ENCODE measurements around the gene MMP23B.
A peak's percentile ranks its signal among the peaks of the same experiment; 100 is the strongest.
"Not testable (repeated sequence)": the region's sequence is repeated elsewhere in the genome, so short reads cannot be mapped to it uniquely, and the experiment has no call there.

The MMP23B gene

DNA sequence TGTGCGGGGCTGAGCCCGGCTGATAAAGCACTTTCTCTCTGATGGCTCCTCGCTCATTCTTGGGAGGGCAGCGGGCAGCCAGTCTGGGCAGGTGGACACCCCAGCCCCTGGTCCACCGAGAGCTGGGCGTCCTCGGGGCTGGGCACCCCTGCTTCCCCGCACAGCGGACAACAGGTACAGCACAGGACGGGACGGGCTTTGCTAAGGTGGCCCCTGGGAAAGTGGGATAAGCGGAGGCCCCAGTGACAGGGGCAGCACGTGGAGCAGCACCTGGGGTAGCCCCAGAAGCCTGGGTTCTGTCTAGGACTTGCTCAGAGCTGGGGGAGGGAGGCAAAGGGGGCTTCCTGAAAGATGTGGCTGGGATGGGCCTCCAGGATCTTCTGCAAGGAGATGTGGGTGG is 2.6 kb downstream of the MMP23B start:
- DNase-seq, result peak in 1 of 2 experiments; percentile 24

DNA sequence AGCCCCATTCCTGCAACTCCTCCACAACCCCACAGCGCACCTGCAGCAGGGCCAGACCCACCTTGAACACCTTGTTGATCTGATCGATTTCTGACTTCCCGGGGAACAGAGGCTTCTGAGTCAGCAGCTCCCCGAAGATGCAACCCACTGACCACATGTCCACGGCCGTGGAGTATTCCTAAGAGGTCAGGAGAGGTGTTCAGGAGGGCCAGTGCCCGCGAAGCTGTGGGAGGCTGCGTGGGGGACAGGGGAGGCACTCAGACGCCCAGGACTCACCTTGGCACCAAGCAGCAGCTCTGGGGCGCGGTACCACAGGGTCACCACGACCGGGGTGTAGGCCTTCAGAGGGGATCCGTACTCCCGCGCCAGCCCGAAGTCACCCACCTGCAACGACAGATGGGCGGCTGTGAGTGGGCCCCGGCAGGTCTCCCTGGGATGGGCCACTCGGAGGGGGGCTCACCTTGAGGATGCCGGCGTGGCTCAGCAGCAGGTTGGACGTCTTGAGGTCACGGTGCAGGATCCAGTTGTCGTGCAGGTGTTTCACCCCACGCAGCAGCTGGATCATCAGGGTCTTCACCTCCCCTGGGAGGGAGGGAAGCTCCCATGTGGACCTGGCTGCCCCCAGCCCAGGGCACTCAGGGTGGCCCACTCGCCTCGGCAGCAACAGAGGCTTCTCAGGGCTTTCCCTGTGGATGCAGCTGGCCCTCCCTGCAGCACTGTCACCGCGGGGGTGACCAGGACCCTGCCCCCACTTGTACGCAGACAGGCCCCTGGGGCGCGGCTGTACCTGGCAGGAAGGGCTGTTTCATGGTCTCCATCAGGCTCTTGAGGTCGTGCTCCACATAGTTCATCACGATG is 4.9 kb downstream of the MMP23B start:
- DNase-seq, result not testable (repeated sequence)

DNA sequence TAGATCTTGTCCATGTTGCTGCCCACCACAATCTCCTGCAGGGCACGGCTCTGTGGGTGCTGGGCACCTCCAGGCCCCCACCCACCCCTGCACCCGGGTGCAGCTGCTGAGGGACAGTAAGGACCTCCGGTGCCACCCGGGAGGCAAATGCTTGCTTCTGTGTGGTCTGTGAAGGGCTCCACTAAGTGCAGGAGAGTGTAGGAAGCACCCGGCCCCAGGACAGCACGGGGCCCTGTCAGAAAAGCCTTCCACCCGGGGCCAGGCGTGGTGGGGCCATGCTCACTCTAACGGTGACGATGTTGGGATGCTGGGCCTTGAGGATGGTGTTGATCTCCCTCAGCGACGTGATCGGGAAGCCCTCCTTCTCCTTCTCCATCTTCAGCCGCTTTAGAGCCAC is 5.5 kb downstream of the MMP23B start:
- DNase-seq, result not testable (repeated sequence)

DNA sequence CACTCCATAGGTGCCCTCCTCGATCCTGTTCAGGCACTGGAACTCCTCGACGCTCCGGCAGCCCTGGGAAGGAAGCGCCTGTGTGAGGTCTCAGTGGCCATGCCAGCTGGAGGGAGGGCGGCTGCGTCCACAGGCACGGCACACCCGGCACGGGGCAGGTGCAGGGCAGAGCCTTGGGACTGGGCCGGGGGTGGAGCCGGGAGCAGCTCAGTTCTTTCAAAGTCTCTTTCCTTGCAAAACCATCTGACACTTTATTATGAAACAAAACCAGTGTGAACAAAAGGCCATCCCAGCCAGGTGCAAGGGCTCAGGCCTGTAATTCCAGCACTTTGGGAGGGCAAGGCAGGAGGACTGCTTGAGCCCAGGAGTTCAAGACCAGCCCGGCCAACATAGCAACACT is 6.6 kb downstream of the MMP23B start:
- not testable (repeated sequence) for DNase-seq

DNA sequence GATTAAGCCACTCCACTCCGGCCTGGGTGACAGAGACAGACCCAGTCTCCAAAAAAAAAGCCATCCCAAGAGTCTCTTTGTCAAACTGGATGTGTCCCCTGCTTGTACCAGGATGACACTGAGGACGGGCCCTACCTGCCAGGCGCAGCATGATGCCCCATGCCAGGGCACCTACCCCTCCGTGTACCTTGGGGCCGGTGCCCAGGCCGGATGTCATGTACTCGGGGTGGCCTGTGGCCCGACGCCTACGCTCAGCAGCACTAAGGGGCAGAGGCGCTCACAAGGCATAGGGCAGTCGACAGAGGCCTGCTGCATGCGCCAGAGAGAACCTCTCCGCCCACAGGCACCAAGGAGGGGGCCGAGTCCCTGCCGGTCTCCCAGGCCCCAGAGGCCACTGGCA is 7.4 kb downstream of the MMP23B start:
- not testable (repeated sequence) for DNase-seq

DNA sequence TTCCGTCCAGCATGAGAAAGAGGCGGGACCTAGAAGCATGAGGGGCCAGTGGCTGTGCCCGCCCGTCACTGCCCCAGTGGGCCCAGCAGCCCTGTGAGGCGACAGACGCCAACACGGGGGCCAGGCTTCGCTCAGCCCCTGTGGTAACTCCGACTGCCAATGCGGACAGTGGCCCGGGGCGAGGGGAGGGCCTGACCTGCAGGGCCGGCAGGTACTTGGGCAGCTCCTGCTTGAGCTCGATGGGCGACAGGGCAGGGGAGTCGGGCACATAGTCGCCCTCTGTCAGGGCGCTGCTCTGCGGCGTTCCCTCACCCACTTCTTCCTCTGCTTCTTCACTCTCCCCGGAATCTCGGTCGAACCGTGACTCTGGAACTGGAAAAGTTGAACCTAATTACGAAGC is 8.1 kb downstream of the MMP23B start:
- not testable (repeated sequence) for DNase-seq

DNA sequence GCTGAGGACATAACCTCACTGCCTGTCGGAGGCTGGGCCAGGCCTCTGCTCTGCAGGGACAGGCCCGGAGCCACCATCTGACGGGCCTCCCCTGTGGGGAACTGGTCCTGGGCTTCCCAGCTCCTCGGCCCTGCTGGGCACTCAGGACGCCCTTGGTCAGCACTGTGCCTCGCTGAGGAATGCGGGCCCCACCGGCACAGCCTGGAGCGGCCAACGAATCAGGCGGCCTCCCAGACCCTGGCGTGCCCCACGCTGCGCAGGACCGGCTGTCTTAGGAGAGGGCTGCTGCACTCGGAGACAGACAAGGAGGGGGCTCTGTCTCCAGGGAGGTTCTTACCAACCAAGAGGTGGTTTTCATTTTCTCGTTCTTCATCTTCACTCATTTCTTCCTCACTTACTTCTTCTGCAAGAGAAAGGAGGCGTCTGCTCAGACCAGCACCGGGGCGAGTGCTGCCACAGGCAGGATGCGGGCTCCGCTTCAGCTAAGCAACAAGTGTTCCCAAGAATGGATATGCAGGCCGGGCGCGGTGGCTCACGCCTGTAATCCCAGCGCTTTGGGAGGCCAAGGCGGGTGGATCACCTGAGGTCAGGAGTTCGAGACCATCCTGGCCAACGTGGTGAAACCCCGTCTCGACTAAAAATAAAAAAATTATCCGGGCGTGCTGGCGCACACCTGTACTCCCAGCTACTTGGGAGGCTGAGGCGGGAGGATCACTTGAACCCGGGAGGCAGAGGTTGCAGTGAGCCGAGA is 8.9 kb downstream of the MMP23B start:
- DNase-seq, result not testable (repeated sequence)

DNA sequence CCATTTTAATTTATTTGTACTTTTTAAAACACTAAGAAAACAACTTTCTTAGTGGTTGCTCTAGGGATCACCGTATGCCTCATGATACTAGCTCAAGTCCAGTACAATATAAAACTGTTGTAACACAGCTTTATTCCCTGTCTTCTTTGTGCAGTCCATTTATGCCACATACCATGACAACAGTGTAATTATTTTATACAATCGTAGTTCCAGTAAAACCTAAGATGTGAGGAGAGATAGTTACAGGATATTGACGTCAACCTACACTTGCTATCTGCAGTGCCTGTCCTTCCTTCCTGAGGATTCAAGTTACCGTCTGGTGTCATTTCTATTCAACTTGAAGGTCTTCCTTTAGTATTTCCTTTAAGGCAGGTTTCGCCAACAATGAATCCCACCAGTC is 14.4 kb downstream of the MMP23B start:
- DNase-seq, result not testable (repeated sequence)

DNA sequence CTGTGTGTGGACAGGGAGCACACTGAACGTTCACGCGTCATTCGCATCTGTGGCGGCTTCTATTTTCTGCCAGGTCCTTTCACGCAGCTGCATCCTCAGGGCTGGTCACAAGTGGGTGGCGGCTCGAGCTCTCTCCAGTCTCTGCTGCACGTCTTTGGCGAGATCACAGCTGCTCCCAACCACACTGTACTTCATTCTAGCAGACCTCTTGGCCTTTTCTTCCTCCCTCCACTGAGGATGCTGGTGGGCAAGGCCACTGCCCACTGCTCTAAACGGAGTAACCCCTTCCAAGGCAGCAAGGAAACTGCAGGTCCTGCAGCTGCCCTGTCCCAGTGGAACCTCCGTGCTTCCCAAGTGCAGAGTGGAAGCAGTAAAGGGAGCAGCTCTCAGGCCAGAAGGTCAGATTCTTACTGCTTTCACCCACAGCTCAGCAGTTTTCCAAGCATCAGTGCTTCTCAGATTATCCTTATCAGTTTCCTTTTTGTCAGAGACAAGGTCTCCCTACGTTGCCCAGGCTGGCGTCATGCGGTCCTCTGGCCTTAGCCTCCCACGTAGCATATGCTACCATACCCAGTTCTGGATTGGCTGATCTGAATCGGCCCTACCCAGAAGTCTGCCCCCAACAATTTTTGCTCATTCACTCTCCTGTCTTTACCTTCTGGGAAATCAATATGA is 15.7 kb downstream of the MMP23B start:
- not testable (repeated sequence) for DNase-seq

DNA sequence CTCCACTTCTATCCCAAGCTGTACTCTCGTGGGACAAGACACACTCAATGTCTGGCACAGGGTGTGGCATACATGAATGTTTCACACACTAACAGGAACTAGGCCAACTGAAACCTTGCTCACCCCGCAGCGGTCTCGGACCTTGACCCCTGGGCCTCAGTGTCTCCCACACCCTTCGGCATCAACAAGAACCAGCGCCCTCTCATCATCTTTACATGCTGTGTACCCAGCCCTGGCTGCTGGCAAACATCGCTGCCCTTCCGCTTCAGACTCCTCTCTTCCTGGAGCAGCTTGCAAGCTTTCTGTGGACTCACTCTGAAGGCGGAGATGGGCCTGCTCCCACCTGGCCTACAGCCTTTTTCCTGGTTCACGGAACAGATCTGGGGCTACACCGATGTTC is 16.3 kb downstream of the MMP23B start:
- DNase-seq, result not testable (repeated sequence)

DNA sequence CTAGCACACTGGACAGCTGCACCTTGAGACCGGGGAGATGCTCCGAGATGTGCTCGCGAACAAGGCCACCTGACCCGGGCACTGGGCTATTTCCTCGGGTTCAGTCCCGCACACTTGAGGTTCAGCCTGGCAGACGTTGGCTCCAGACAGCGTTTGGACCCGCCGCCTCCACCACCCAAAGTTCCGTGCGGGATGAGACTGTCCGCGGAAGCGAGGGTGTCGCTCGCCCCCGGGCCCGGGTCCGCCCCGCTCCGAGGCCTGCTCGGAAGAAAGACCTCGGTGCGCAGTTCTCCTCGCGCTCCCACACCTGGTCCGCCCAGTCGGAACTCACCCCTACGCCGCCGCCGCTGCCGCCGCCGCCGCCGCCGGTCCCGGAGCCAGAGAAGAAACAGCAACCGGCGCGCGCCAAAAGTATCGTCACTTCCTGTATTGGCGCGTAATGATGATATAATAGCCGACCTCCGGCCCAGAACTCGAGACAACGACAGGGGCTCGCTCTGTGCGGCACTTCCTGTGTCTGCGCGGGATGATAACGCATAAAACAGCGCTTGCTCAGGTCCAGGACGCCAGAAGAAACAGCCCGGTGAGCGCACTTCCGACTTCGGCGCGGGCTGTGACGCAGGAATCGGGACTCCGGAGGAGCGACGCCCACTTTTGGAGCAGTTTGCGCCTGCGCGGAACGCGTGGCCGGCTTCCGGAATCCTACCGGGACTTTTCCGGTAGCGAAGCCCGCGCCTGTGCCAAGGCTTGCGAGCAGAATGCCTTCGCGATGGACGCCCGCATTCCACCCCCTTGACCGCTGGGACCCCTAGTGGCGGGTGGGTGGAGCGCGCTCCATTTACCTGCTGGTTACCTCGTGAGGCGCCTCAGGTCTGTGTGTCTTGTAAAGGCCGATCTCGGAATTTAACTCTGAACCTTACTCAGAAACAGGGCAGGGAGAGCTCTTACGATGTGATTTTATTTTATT is 26.9 kb downstream of the MMP23B start, which contains the start of gene CDK11B:
TSS of gene CDK11B (minus strand) at position 422 of the 967 bp plus-strand sequence. CDS start 1,519 bp downstream, outside the sequence.
- peak; percentile 96 for DNase-seq

DNA sequence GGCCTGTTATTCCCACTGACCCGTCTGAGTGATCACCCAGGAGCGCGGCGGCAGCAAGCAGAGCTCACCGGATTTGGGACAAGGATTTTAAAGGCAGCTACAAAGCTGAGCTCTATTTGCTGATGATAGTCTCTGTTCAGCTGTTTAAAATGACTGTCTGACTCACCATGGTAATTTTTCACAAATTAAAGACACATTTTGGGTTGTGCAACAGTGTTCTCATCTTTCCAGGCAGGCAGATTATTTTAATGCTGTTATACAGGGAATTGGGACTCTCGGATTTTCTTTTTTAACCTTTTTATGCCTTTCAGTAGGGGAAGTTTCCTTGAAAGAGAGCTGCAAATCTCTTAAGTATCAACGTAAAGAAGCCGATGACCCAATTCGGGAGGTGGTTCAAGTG is 30.4 kb downstream of the MMP23B start:
- not testable (repeated sequence) for DNase-seq

DNA sequence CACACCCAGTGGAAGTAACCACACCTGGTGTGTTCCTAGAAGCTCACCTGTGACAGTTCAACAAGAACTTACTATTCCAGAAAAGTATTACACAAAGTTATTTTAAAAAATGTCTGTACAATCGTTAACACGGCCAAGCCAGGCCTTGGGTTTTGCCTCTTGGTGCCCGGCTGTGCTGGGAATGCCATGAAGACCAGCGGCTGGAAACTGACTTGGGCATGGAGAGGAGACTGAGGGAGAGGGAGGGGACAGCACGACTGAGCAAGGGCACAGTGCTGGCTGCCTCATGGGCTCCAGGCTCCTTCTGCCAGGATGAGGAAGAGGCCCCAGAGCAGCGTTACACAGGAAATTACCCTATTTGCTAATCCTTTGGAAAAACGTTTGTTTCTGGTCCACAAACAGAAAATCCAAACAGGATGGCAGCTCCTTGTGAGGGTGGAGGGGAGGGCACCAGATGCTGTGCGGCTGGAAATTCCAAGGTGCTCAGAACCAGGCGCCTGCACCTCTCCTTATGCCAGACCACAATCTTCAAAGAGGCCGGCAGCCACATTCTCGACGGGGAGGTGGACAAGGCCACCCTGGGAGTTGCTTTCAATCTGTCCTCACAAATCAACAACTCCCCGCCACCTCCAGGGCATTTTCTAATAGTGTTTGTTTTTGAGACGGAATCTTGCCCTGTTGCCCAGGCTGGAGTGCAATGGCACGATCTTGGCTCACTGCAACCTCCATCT is 31.0 kb downstream of the MMP23B start:
- not testable (repeated sequence) for DNase-seq

DNA sequence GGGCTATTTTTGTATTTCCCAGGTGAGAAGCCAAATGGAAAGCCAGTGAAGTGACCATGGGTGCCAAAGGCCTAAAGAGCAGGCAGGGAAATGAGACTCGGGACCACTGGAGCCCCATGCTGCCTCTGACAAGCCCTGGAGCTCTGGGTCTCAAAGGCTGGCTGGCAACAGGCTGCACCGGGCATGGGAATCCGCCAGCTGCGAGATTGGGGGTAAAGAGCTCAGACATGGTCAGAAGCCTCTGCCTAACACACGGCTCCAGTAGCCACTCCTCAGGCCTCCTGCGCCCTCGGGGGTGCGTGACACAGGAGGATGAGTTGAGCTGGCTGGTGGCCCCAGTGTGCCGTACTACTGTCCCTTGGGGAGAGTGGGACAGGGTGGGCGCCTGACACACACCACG is 32.3 kb downstream of the MMP23B start:
- not testable (repeated sequence) for DNase-seq

DNA sequence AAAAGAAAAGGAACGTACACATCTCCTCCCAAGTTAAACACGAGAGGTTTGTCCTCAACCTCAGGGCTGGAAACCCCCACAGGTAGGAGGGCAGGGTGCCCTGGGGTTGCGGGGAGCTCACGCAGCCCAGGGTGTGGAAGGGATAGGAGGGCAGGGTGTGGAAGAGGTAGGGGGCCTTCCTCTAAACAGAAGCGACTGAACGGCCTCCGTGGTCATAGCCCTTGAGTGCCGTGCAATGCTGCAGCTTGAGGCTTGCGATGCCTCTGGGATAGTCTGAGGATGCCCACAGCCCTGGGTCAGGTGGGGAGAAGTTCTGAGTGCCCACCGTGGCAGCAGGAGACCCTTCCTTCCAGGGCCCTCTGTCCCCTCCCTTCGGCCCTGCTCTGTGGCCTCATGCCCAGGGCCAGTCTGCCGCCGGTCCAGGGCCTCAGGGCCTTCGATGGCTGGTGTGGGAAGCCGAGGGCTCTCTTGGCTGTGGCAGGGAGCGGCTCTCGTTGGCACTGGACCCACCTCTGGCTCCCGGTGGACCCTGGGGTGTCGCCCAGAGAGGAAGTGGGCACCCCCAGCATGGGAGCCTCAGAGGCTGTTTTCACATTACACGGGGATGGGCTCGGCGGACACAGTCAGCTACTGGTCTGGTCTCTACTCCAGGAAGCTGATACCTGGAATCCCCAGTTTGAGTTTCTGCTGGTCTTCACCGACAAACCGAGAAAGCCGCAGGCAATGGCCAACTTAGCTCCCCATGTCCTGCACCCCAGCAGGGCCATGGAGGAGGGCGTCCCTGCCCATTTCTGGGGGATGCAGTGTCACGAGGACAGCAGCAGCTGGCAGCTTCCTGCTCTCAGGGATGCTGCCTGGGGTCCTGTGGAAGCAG is 33.2 kb downstream of the MMP23B start:
- DNase-seq, result no peak

DNA sequence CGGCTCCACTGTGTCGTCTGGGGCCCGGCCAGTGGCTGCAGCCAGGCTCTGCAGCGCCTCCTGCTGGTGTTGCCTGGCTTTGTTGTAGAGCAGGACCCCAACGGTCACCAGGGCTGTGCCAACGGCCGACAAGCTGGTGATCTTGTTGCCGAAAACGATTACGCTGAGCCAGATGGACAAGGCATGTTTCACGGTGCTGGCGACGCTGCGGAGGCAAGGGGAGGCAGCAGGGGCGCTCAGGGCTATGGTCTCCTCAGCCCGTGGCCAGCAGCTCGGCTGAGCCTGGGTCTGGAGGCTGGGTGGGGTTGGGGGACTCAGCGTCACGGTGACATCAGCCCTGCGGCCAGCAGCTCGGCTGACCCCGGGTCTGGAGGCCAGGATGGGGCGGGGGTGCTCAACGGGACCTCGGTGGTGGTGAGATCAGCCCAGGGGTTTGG is 33.9 kb downstream of the MMP23B start:
- peak; percentile 55 to 65 for DNase-seq

DNA sequence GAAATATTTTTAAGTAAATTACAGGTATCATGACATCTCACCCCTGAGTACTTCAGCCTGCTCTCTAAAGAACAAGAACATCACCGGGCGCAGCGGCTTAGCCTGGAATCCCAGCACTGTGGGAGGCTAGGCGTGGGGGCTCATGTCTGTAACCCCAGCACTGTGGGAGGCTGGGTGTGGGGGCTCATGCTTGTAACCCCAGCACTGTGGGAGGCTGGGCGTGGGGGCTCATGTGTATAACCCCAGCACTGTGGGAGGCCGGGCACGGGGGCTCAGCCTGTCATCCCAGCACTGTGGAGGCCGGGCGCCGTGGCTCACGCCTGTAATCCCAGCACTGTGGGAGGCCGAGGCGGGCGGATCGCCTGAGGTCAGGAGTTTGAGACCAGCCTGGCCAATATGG is 34.6 kb downstream of the MMP23B start:
- DNase-seq, result no peak

DNA sequence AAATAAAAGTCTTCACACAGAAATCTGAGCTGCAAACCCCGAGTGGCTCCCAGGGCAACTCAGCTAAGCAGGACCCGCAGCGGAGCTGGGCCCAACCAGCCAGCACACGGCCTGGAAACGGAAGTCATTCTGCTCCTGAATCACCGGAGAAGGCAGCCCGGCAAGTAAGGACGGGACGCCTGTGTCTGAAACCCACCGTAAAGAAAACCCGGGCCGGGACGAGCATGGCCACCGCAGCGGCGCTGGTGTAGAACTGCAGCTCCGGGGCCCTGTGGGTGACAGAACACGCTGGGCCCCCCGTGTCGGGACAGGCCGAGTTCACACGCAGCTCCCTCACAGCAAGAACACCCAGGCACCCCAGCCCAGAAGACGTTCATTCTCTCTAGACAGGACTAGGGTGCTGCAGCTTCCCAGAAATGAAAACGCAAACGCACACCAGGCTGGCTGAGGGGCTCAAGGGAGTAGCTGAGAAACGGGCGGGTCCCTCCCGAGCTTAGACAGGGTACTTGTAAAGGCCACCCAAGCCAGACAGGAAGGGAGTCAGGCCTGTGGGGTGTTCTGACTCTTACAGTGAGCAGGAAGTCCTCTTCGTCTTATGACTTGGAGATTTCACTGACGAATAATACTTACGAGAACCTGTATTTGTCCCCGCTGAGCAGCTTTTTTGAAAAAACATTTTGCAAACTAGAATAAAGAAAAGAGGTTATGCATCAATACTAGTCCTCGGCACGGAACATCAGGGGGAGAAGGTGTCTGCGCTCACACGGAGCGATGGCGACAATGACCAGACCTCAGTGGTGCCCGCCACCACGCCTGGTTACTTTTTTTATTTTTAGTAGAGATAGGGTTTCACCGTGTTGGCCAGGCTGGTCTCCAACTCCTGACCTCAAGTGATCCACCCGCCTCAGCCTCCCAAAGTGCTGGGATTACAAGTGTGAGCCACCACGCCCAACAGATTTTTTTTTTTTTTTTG is 37.8 kb downstream of the MMP23B start:
- DNase-seq, result no peak

DNA sequence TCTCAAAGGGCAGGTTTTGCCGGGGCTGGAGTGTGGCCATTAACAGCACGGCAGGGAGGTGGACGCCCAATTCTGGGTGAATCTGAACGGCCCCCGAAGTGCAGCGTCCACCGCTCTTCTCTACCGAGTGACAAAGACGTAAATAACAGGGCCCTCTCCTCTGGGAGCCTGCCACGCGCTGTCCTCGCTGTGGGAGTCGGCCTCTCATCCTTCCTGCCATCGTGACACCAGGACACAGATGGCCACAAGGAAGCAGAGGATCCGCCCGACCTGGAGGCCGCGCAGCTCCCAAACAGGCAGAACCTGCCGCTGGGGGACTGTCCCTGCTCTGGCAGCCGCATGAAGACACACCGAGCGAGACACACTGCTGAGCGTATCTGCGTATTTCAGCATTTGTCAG is 38.9 kb downstream of the MMP23B start:
- DNase-seq, result no peak

Measured in activated T-cell treated with anti-CD3 and anti-CD28 coated beads, Interleukin-2, amount 50 U/mL, for 48 hours (primary cell).